Adipose tissue (tissue), 3 donors: Measurements from ENCODE around the gene KIFC3. TPM values are rescaled to one million over a fixed set of nuclear protein-coding genes. Genes with fewer than 3 reads are reported as not detected.
"Not testable (repeated sequence)": the region's sequence is repeated elsewhere in the genome, so short reads cannot be mapped to it uniquely, and the experiment has no call there.

Source experiments
- H3K27ac ChIP-seq: one replicate; pipeline ENCODE4 v1.5.1; 2013; ENCODE audit warnings: low read depth, low read length
- WGBS, 3 donors: extraction: QIAGEN DNeasy Blood & Tissue Kit; methylation state at CpG; one replicate each; pipeline ENCODE4 v1.1.7; 2013; 5-methylcytosine and 5-hydroxymethylcytosine counted together
- polyA plus RNA-seq, 3 donors: library from polyadenylated mRNA; stranded (reverse); fragments of 200-250 nt; gene quantifications; one replicate each; pipeline ENCODE4 v1.2.3, GENCODE V29; 2013
- donor health status: healthy with polysubstance abuse.
- donor health status: Bipolar disorder and iron deficiency.
- donor health status: healthy.

The KIFC3 gene
- polyA plus RNA-seq, 3 donors = 21.9 to 35.1 (median 31.6) TPM

- no peak overlapping the region for H3K27ac ChIP-seq
- 26 to 55% (median 54%) methylated on average over 9 of the region's 9 CpGs for WGBS, 3 donors
These were observed 6.8 kb downstream of the KIFC3 start for GRCh38 chr16:57795431-57795878.

- 80 to 91% (median 89%) methylated on average over 18 of the region's 18 CpGs for WGBS, 3 donors
- H3K27ac ChIP-seq = no peak overlapping the region
These were observed 7.4 kb downstream of the KIFC3 start for GRCh38 chr16:57794849-57795430.

- 52 to 73% (median 64%) methylated on average over 8 of the region's 8 CpGs for WGBS, 3 donors
- no peak overlapping the region for H3K27ac ChIP-seq
These were observed 10.3 kb downstream of the KIFC3 start for GRCh38 chr16:57791893-57792461.

- WGBS, 3 donors = 52 to 61% (median 56%) methylated on average over 13 of the region's 13 CpGs
- H3K27ac ChIP-seq = no peak overlapping the region
These were observed 10.9 kb downstream of the KIFC3 start for GRCh38 chr16:57791195-57791892.

- WGBS, 3 donors = 90 to 94% (median 91%) methylated on average over 12 of the region's 12 CpGs
- no peak overlapping the region for H3K27ac ChIP-seq
These were observed 13.3 kb downstream of the KIFC3 start for GRCh38 chr16:57788951-57789350.

GRCh38 chr16:57788252-57788841 is 13.9 kb downstream of the KIFC3 start:
- 63 to 78% (median 64%) methylated on average over 17 of the region's 17 CpGs for WGBS, 3 donors
- no peak overlapping the region for H3K27ac ChIP-seq

GRCh38 chr16:57787519-57787905 is 14.8 kb downstream of the KIFC3 start:
- 78 to 88% (median 82%) methylated on average over 5 to 8 of the region's 8 CpGs for WGBS, 3 donors
- H3K27ac ChIP-seq = no peak overlapping the region

- WGBS, 3 donors = 70 to 76% (median 70%) methylated on average over 26 of the region's 26 CpGs
- no peak overlapping the region for H3K27ac ChIP-seq
These were observed 15.4 kb downstream of the KIFC3 start for GRCh38 chr16:57786632-57787518.

- H3K27ac ChIP-seq = no peak overlapping the region
- 91 to 95% (median 93%) methylated on average over 8 of the region's 8 CpGs for WGBS, 3 donors
These were observed 16.4 kb downstream of the KIFC3 start for GRCh38 chr16:57785924-57786323.

GRCh38 chr16:57785385-57785784 is 16.9 kb downstream of the KIFC3 start:
- WGBS, 3 donors = 95 to 97% (median 96%) methylated on average over 10 of the region's 10 CpGs
- no peak overlapping the region for H3K27ac ChIP-seq

- no peak overlapping the region for H3K27ac ChIP-seq
- WGBS, 3 donors = 91 to 93% (median 92%) methylated on average over 7 of the region's 7 CpGs
These were observed 18.0 kb downstream of the KIFC3 start for GRCh38 chr16:57784334-57784733.

- no peak overlapping the region for H3K27ac ChIP-seq
- 89 to 93% (median 93%) methylated on average over 8 of the region's 8 CpGs for WGBS, 3 donors
These were observed 18.4 kb downstream of the KIFC3 start for GRCh38 chr16:57783883-57784282.

- 79 to 87% (median 80%) methylated on average over 4 of the region's 4 CpGs for WGBS, 3 donors
- H3K27ac ChIP-seq = no peak overlapping the region
These were observed 19.2 kb downstream of the KIFC3 start for GRCh38 chr16:57783116-57783515.

GRCh38 chr16:57782607-57783055 is 19.7 kb downstream of the KIFC3 start:
- not testable (repeated sequence) for H3K27ac ChIP-seq
- 56 to 91% (median 89%) methylated on average over 11 of the region's 11 CpGs for WGBS, 3 donors

GRCh38 chr16:57781741-57782606 is 20.3 kb downstream of the KIFC3 start:
- 87 to 90% (median 89%) methylated on average over 10 of the region's 10 CpGs for WGBS, 3 donors
- no peak overlapping the region for H3K27ac ChIP-seq

GRCh38 chr16:57781349-57781740 is 20.9 kb downstream of the KIFC3 start:
- H3K27ac ChIP-seq = no peak overlapping the region
- 44 to 93% (median 84%) methylated on average over 1 of the region's 1 CpG for WGBS, 3 donors

GRCh38 chr16:57779836-57780235 is 22.5 kb downstream of the KIFC3 start:
- 83 to 93% (median 88%) methylated on average over 5 of the region's 5 CpGs for WGBS, 3 donors
- H3K27ac ChIP-seq = not testable (repeated sequence)
